ENCODE measurements around the gene KRTAP5-1. TPM values are rescaled to one million over a fixed set of nuclear protein-coding genes. Genes with fewer than 3 reads are reported as not detected.

KRTAP5-1 gene
- total RNA-seq, 1 experiment from 2014 or later, result not detected

GRCh38 chr11:1572197-1573076 lies 12.6 kb downstream of the KRTAP5-1 start, which contains the start of gene DUSP8:
DUSP8 (minus strand) TSS chr11:1572271; CDS start chr11:1565826, 6,445 bp downstream.
- DNase-seq (ENCODE audit: low read depth), result peak; percentile 67

- no peak for DNase-seq (ENCODE audit: low read depth)
These were observed 13.3 kb downstream of the KRTAP5-1 start for GRCh38 chr11:1571760-1572196.

GRCh38 chr11:1570896-1571759 lies 14.0 kb downstream of the KRTAP5-1 start:
- no peak for DNase-seq (ENCODE audit: low read depth)

GRCh38 chr11:1570531-1570895 lies 14.6 kb downstream of the KRTAP5-1 start:
- DNase-seq (ENCODE audit: low read depth), result no peak

- DNase-seq (ENCODE audit: low read depth), result no peak
These were observed 15.1 kb downstream of the KRTAP5-1 start for GRCh38 chr11:1570001-1570453.

- no peak for DNase-seq (ENCODE audit: low read depth)
These were observed 15.8 kb downstream of the KRTAP5-1 start for GRCh38 chr11:1569251-1569780.

- no peak for DNase-seq (ENCODE audit: low read depth)
These were observed 16.6 kb downstream of the KRTAP5-1 start for GRCh38 chr11:1568441-1568911.

GRCh38 chr11:1567721-1568100 lies 17.4 kb downstream of the KRTAP5-1 start:
- DNase-seq (ENCODE audit: low read depth), result no peak

GRCh38 chr11:1567052-1567720 lies 17.9 kb downstream of the KRTAP5-1 start:
- no peak for DNase-seq (ENCODE audit: low read depth)

GRCh38 chr11:1566381-1567051 lies 18.6 kb downstream of the KRTAP5-1 start:
- DNase-seq (ENCODE audit: low read depth), result no peak

- DNase-seq (ENCODE audit: low read depth), result no peak
These were observed 19.2 kb downstream of the KRTAP5-1 start for GRCh38 chr11:1565904-1566247.

GRCh38 chr11:1565173-1565903 lies 19.7 kb downstream of the KRTAP5-1 start:
- no peak for DNase-seq (ENCODE audit: low read depth)

GRCh38 chr11:1564535-1565172 lies 20.4 kb downstream of the KRTAP5-1 start:
- peak; percentile 80 for DNase-seq (ENCODE audit: low read depth)

- DNase-seq (ENCODE audit: low read depth), result no peak
These were observed 21.2 kb downstream of the KRTAP5-1 start for GRCh38 chr11:1563697-1564534.

GRCh38 chr11:1563149-1563638 lies 21.9 kb downstream of the KRTAP5-1 start:
- no peak for DNase-seq (ENCODE audit: low read depth)

GRCh38 chr11:1562469-1563148 lies 22.5 kb downstream of the KRTAP5-1 start:
- DNase-seq (ENCODE audit: low read depth), result no peak

- no peak for DNase-seq (ENCODE audit: low read depth)
These were observed 23.1 kb downstream of the KRTAP5-1 start for GRCh38 chr11:1561955-1562354.

GRCh38 chr11:1561266-1561665 lies 23.8 kb downstream of the KRTAP5-1 start:
- DNase-seq (ENCODE audit: low read depth), result no peak

Measured in RPMI7951 (cell line).